Right lobe of liver (tissue), 6 donors: Measurements from ENCODE around the gene TCEANC. TPM values are rescaled to one million over a fixed set of nuclear protein-coding genes. Genes with fewer than 3 reads are reported as not detected.

Experiments used
- ATAC-seq, 4 donors: fragments of 200-7000 bp; cut with Tn5 transposase; one replicate each; pipeline ENCODE4 v1.9.1; 2020; ENCODE audit warnings: mild to moderate bottlenecking in 4 of 4, moderate library complexity in 4 of 4
- DNase-seq, 3 donors: peaks; one replicate each; pipeline ENCODE4 v3.0.0-alpha.2; 2020
- H3K27ac ChIP-seq, 3 donors: fragments of 200-600 bp; one replicate each; pipeline ENCODE4 v1.8.0; 2022
- H3K27me3 ChIP-seq, 2 donors: fragments of 200-600 bp; one replicate each; pipeline ENCODE4 v1.8.0; 2022
- H3K36me3 ChIP-seq, 4 donors: fragments of 200-600 bp; sonication (generic) in 1 of 4; one replicate each; pipeline versions ENCODE4 v1.5.1 to v1.8.0; 2017 to 2022; ENCODE audit warnings: control low read depth in 1 of 4
- H3K4me1 ChIP-seq, 4 donors: fragments of 200-600 bp; sonication (generic) in 1 of 4; one replicate each; pipeline versions ENCODE4 v1.5.1 to v1.8.0; 2017 to 2022; ENCODE audit warnings: control low read depth in 1 of 4
- H3K4me3 ChIP-seq, 3 donors: fragments of 200-600 bp; one replicate each; pipeline ENCODE4 v1.8.0; 2022
- H3K9me3 ChIP-seq, 4 donors: fragments of 200-600 bp; sonication (generic) in 1 of 4; one replicate each; pipeline versions ENCODE4 v1.5.1 to v1.8.0; 2017 to 2022; ENCODE audit warnings: control low read depth in 1 of 4
- CTCF ChIP-seq, 4 donors: fragments of 200-600 bp in 3 of 4; fragments of 450-650 bp in 1 of 4; IDR thresholded peaks; one replicate each; pipeline versions ENCODE4 v1.5.1 to v1.8.0; 2016 to 2022; ENCODE audit warnings: antibody characterized with exemption in 4 of 4, mild to moderate bottlenecking in 2 of 4
- POLR2A ChIP-seq: fragments of 450-650 bp; IDR thresholded peaks from one replicate; pipeline ENCODE4 v1.6.1; 2017; ENCODE audit warnings: antibody characterized with exemption, mild to moderate bottlenecking
- WGBS: methylation state at CpG from one replicate; pipeline ENCODE4 v1.1.6; 2018; ENCODE audit warnings: low coverage, low lambda C conversion rate; ENCODE audit not compliant: insufficient coverage; ENCODE audit errors: missing lambda C conversion rate; 5-methylcytosine and 5-hydroxymethylcytosine counted together
- intact Hi-C, 2 donors: fragments of 100-400 bp; cut with DNase I; formaldehyde crosslinking; loops; one replicate each; pipeline versions ENCODE4 v1.11.2 to v1.14.1; 2022
- total RNA-seq, 6 experiments: library from RNA; depleted of rRNA in 2 of 6; stranded (reverse); fragments of >200 nt in 2 of 6; fragmentation: NEBNext Ultra II Directional in 3 of 6; extraction: Animal tissue kit (Norgen Biotek cat#: 25700) in 3 of 6; gene quantifications; one replicate each; pipeline versions ENCODE4 v1.1.0 to v1.2.4, GENCODE V29; 2016 to 2023
- donor health status: DM: no; HTN: yes; CAD: no.
- donor health status: DM: no; HTN: no; CAD: no.
- donor health status: DM: no; HTN: no; CAD: no.
- donor health status: DM: no; HTN: yes; CAD: no.
- donor health status: DM: no; HTN: yes; CAD: no.

The TCEANC gene
- total RNA-seq, 6 experiments from 2014 or later: 3.4 to 4.8 (median 4.1) TPM

GRCh38 chrX:13688384-13688957 lies 35.5 kb downstream of the TCEANC start:
- intact Hi-C loops: no loop called here

GRCh38 chrX:13688958-13689740 lies 36.2 kb downstream of the TCEANC start, which contains the start of gene RAB9A:
Gene RAB9A (plus strand): TSS chrX:13689128. CDS start chrX:13708747, 19,619 bp downstream.
- peak; percentile 97 to 99 (median 98) for ATAC-seq
- intact Hi-C loops: no loop called here

More at GRCh38 chrX:13688384-13688957, 35.5 kb downstream of the TCEANC start:
- no peaks in the 10 kb centered on the region for H3K36me3 ChIP-seq
- H3K9me3 ChIP-seq: no peaks in the 10 kb centered on the region
- peaks cover 0 to 3% of the 10 kb centered on the region in 2 donors for H3K27me3 ChIP-seq
- 15% methylated on average over 13 of the region's 13 CpGs for WGBS
- peaks cover 0 to 11% (median 0%) of the 10 kb centered on the region in 4 donors for H3K4me1 ChIP-seq
- ATAC-seq: peak in 1 of 4 donors; percentile 6
- H3K4me3 ChIP-seq: peak overlapping the region; percentile 59 to 71 (median 60)
- no peak for DNase-seq
- peak overlapping the region; percentile 89 to 94 (median 90) for H3K27ac ChIP-seq
- TF ChIP-seq CTCF (IDR thresholded peaks at IDR 0.05): no peak
- no peak for TF ChIP-seq POLR2A

GRCh38 chrX:13689741-13690211 lies 36.8 kb downstream of the TCEANC start:
- Histone ChIP-seq H3K27me3 (peaks cover 0 to 3% of the 10 kb centered on the region in 2 donors), H3K36me3 (no peaks in the 10 kb centered on the region), H3K4me3 (peak overlapping the region; percentile 59 to 71 (median 60)), H3K4me1 (peaks cover 0 to 11% (median 0%) of the 10 kb centered on the region in 4 donors), H3K27ac (peak overlapping the region; percentile 89 to 94 (median 90)), H3K9me3 (no peaks in the 10 kb centered on the region)
- TF ChIP-seq CTCF (IDR thresholded peaks at IDR 0.05): no peak
- TF ChIP-seq POLR2A: no peak
- DNase-seq: no peak
- intact Hi-C loops: no loop called here
- WGBS: 3% methylated on average over 16 of the region's 16 CpGs
- ATAC-seq: peak in 2 of 4 donors; percentile 10 to 24

More at GRCh38 chrX:13688958-13689740, 36.2 kb downstream of the TCEANC start, which contains the start of gene RAB9A:
- Histone ChIP-seq H3K4me1 (peaks cover 0 to 11% (median 0%) of the 10 kb centered on the region in 4 donors), H3K4me3 (peak within 1 kb of the TSS; percentile 59 to 71 (median 60)), H3K36me3 (no peaks in the 10 kb centered on the region), H3K27ac (peak within 1 kb of the TSS; percentile 89 to 94 (median 90)), H3K27me3 (peaks cover 0 to 3% of the 10 kb centered on the region in 2 donors), H3K9me3 (no peaks in the 10 kb centered on the region)
- 4% methylated on average over 34 of the region's 68 CpGs for WGBS
- TF ChIP-seq CTCF (IDR thresholded peaks at IDR 0.05) (no peak), POLR2A (peak; percentile 79)
- peak; percentile 87 to 90 (median 90) for DNase-seq

- TF ChIP-seq CTCF (IDR thresholded peaks at IDR 0.05) (no peak), POLR2A (no peak)
- Histone ChIP-seq H3K27me3 (peaks cover 0 to 3% of the 10 kb centered on the region in 2 donors), H3K4me1 (peaks cover 0 to 11% (median 0%) of the 10 kb centered on the region in 4 donors), H3K4me3 (no peak overlapping the region), H3K9me3 (no peaks in the 10 kb centered on the region), H3K27ac (peak overlapping the region in 1 of 3 donors; percentile 94), H3K36me3 (no peaks in the 10 kb centered on the region)
- intact Hi-C loops: no loop called here
- ATAC-seq (no peak), DNase-seq (no peak)
- WGBS: 31% methylated on average over 3 of the region's 3 CpGs
These were observed 37.9 kb downstream of the TCEANC start for GRCh38 chrX:13690836-13691235.
